Spleen (tissue), 7 donors: ENCODE results near the gene NFATC2.

Source experiments
- CTCF ChIP-seq, 11 experiments: fragments of 200-600 bp in 7 of 11; fragments of 450-650 bp in 4 of 11; sonication (generic) in 4 of 11; IDR thresholded peaks in 8 of 11; conservative IDR thresholded peaks in 3 of 11; 1 replicate in 7 of 11; 2 replicates in 4 of 11; pipeline versions ENCODE4 v1.4.0 to v1.8.0; 2016 to 2021; ENCODE audit warnings: antibody characterized with exemption in 11 of 11, inconsistent platforms in 4 of 11, mild to moderate bottlenecking in 1 of 11
- POLR2A ChIP-seq, 3 donors: fragments of 450-650 bp; IDR thresholded peaks; one replicate each; pipeline ENCODE4 v1.5.1; 2017; ENCODE audit warnings: antibody characterized with exemption in 3 of 3, mild to moderate bottlenecking in 1 of 3
- donor health status: DM: no; HTN: no; CAD: no; lungs with moderate emphysema.
- donor health status: DM: no; HTN: no; CAD: no.
- donor health status: DM: no; HTN: no; CAD: no.

- TF ChIP-seq CTCF (IDR thresholded peaks at IDR 0.05 in 8 of 11, conservative IDR thresholded peaks at IDR 0.05 in 3 of 11) (no peak), POLR2A (IDR thresholded peaks at IDR 0.05) (no peak)
Measured at GRCh38 chr20:51363813-51364212, 178.7 kb downstream of the NFATC2 start.
